Stimulated activated CD8-positive, alpha-beta memory T cell treated with anti-CD3 and anti-CD28 coated beads, Interleukin-12 subunit alpha, Interleukin-12 subunit beta, amount 100 ng/mL, for 1 hour (primary cell): Measurements from ENCODE around the gene SCAI.
"Not testable (repeated sequence)": the region's sequence is repeated elsewhere in the genome, so short reads cannot be mapped to it uniquely, and the experiment has no call there.

Experiments
- DNase-seq: peaks from one replicate; pipeline ENCODE4 v3.0.0-alpha.2; 2020; ENCODE audit warnings: low read depth

Gene SCAI

DNA sequence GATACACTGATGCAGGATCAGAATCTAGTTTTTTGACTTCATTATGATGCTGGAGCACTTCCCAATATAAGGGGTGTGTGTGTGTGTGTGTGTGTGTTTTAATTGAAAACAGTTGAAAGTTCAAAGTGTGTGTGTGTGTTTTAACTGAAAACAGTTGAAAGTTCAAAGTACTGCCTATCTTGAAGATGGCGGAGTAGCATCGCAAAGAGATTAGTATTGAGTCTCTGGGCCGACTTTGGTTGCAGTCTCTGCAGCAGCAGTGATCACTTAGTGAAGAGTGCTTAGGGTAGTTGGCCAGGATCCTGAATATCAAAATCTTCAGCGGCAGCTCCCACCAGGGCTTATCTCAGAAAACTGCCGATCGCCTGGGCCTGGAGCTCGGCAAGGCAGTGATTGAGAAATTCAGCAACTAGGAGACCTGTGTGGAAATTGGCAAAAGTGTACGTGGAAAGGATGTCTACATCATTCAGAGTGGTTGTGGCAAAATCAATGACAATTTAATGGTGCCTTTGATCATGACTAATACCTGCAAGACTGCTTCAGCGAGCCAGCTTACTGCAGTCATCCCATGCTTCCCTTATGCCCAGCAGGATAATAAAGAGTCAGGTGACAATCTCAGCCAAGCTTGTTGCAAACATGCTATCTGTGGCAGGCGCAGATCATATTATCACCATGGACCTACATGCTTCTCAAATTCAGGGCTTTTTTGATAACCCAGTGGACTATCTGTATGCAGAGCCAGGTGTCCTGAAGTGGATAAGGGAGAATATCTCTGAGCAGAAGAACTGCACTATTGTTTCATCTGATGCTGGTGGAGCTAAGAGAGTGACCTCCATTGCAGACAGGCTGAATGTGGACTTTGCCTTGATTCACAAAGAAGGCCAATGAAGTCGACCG, 7.3 kb upstream of the SCAI start:
- no peak for DNase-seq

GRCh38 chr9:125147401-125147951, 4.1 kb upstream of the SCAI start:
- no peak for DNase-seq

DNA sequence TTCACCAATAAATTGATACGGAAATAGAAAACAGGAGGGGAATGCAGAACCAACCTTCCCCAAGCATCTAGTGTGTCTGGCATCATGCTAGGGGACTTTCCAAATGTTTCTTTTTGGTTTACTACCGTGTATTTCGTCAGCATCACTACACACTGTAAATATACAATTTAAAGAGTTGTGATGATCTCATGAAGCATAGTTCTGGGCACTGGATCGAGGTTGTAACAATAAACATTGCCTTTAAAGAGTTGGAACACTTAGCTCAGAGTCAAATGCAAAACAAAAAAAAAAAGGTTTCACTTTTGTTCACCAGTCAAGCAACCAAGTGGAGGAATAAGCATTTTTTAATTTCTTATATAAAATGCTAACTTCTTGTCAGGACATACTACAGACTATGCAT, 2.9 kb upstream of the SCAI start:
- DNase-seq: no peak

DNA sequence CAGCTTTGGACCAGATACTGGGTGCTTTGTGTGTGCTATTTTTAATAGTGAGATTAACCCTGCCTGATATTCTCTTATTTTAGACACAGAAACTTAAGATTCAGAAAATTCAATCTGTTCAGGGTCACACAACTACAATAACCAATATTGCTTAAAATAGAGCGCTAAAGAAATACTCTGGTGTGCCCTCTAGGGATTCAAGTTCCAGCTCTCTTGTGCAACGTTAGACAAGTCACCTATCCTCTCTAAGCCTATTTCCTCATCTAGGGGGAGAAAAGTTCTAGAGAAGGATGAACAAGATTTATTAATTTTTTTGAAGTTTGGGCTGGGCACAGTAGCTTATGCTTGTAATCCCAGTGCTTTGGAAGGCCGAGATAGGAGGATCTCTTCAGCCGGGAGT, 2.1 kb upstream of the SCAI start:
- no peak for DNase-seq

DNA sequence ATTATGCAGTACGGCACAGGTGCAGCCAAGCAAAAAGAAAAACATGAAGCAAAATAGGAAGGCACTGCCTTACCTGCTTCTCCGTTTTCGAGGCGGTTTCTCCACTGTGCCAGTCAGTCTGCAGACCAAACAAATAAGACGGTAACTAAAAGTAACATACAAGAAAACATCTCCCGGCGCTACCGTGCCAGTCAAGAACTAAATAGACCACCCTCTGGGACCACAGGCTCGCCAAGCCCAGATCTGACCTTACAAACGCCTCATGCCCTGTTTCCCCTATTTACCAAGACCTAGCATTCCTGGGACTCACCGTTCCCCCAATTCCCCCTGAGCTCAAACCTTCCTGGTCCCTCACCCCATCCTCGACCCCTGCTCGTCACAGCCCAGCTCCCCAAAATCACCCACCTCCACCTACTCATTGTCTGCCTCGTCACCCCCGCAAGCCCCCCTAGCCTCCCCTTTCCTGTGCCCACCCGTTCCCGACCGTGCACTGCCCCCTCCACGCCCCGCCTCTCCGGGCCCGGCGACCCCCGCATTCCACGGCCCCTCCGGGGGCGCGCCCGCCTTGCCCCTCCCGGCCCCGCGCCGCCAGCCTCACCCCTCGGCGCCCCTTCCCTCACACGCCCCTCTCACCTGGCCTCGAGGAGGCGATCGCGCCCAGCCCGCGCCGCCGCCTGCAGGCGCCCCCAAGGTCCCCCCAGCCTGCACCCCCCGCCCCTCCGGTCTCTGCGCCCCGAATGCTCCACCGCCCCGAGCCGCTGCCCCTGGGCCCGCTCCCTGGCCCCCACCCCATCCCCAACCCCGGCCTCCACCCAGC, 560 bp downstream of the SCAI start:
- no peak for DNase-seq

GRCh38 chr9:125141751-125142150, 1.6 kb downstream of the SCAI start:
- DNase-seq: no peak

GRCh38 chr9:125141251-125141650, 2.1 kb downstream of the SCAI start:
- DNase-seq: no peak

DNA sequence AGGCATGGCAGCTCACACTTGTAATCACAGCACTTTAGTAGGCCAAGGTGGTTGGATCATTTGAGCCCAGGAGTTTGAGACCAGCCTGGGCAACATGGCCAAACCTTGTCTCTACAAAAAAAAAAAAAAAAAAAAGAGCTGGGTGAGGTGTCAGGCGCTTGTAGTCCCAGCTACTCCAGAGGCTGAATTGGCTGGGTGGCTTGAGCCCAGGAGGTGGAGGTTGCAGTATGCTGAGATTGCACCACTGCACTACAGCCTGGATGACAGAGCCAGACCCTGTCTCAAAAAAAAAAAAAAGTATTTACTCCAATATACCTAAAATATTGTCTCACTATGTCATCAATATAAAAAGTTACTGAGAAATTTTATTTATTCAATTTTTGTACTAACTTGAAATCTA, 2.8 kb downstream of the SCAI start:
- no peak for DNase-seq

DNA sequence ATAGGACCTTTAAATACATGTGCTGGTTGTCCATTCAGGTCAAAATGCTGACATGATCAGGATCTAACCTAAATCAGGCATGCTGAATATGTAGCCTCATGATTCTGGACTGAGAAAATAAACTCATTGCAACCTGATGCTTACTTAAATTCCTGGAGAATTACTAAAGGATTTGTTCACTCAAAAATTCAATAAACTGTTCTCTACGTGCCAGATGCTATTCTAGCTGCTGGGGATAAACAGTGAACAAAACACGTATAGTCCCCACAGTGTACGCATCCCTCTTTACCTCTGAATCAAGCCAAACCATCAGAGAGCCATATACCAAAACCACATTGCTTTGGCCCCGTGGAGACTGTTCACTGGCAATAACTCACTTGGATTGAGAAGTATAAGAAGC, 6.1 kb downstream of the SCAI start:
- DNase-seq: no peak

- DNase-seq: no peak
Measured at GRCh38 chr9:125134976-125135375, 8.4 kb downstream of the SCAI start.

- no peak for DNase-seq
Measured at GRCh38 chr9:125133403-125134329, 9.7 kb downstream of the SCAI start.

DNA sequence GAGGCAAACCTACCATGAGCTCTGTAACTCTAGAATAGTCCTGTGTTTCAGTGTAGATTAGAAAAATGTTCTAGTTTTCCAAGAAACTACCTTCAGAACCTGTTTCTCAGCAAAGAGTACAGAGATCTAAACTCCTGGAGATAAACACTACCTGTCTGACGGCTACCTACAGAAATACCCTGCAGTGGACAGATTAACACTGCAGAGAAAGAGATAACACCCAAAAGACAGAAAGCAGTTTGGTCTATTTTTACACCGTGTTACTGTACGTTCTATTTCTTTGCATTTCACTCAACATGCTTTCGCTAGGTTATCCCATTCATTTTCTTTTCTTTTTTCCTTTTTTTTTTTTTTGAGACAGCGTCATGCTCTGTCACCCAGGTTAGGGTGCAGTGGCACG, 11.6 kb downstream of the SCAI start:
- no peak for DNase-seq

- peak; percentile 60 for DNase-seq
Measured at GRCh38 chr9:125126019-125126746, 17.1 kb downstream of the SCAI start.

DNA sequence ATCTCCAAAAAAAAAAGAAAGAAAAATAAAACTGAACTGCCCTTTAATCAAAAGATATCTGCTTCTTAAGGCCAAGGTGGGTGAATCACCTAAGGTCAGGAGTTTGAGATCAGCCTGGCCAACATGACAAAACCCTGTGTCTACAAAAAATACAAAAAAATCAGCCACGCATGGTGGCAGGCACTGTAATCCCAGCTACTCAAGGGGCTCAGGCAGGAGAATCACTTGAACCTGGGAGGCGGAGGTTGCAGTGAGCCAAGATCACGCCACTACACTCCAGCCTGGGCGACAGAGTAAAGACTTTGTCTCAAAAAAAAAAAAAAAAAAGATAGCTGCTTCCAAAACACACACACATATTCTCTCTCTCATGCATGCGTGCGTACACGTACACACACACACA, 17.8 kb downstream of the SCAI start:
- DNase-seq: no peak

DNA sequence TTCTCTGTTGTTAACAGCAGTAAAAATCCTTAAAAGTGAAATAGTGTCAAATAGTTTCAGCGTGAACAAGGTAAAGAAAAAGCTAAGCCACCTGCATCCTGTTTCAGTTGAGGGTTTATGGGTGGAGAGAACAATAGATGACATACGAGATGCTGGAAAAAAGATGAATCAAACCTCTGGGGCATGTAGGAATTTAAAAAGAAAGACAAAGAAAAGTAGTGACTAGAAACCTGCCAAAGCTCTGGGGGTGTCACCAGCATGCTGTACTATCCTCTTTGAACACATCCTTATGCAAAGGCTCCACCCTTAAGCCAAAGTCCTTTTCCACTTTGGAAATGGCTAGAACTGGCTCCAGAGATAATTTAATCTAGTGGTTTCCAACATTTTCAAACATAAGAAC, 22.2 kb downstream of the SCAI start:
- no peak for DNase-seq

DNA sequence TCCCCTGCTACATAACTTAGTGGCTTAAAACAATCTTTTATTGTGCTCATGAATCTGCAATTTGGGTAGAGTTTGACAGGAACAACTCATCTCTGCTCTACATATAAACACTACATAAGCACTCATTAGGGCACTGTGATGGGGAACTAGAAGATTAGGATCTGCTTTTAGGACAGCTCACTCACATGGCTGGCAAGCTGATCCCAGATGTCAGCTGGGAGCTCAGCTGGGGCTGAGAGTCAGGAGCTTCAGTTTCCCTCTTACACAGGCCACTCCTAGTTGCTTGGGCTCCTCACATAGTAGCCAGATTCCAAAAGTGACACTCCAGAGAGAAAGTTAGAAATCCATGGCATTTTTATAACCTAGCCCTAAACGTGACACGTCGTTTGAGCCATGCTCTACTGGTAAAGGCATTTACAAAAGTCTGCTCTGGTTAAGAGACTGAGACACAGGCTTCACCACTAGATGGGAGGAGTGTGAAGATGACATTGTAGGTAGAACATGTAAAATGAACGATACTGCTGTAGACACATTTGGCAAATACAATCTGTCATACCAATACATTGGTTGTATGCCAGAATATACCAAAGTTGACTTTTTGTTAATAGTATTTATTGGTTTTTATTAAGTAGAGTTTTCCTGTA, 23.6 kb downstream of the SCAI start:
- no peak for DNase-seq

GRCh38 chr9:125118696-125119095, 24.6 kb downstream of the SCAI start:
- not testable (repeated sequence) for DNase-seq

GRCh38 chr9:125114503-125114902, 28.8 kb downstream of the SCAI start:
- not testable (repeated sequence) for DNase-seq

DNA sequence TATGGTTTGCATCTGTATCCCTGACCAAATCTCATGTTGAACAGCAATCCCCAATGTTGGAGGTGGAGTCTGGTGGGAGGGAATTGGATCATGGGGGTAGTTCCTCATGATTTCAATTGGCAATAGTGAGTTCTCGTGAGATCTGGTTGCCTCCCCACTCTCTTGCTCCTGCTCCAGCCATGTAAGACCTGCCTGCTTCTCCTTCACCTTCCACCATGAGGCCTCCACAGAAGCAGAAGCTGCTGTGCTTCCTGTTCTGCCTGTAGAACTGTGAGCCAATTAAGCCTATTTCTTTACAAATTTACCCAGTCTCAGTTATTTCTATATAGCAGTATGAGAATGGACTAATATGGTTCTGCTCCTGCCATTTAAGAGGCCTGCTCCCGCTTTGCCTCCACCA, 32.9 kb downstream of the SCAI start:
- DNase-seq: no peak

DNA sequence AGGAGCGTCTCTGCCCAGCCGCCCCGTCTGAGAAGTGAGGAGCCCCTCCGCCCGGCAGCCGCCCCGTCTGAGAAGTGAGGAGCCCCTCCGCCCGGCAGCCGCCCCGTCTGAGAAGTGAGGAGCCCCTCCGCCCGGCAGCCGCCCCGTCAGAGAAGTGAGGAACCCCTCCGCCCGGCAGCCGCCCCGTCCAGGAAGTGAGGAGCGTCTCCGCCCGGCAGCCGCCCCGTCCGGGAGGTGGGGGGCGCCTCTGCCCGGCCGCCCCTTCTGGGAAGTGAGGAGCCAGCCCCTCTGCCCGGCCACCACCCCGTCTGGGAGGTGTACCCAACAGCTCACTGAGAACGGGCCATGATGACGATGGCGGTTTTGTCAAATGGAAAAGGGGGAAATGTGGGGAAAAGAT, 34.8 kb downstream of the SCAI start:
- not testable (repeated sequence) for DNase-seq
